GM13977 (cell line): ENCODE data around the gene MRPS23.

ENCODE experiments used
- DNase-seq: peaks from one replicate; pipeline ENCODE4 v3.0.0; 2012; ENCODE audit warnings: low spot score
- CTCF ChIP-seq: IDR thresholded peaks from 2 replicates; pipeline ENCODE4 v1.5.1; 2012; ENCODE audit warnings: mild to moderate bottlenecking, control low read depth; ENCODE audit not compliant: insufficient read depth; ENCODE audit errors: extremely low read depth, missing control alignments
- in situ Hi-C: fragments of 300-500 bp; cut with MboI; formaldehyde crosslinking; loops from one replicate; pipeline ENCODE4 v1.12.0; 2022; ENCODE audit warnings: low sequenced_read_pairs, low pct_unique_long_range_greater_than_20kb, mixed read lengths, inconsistent platforms; ENCODE audit not compliant: unreplicated experiment

MRPS23 gene

GRCh38 chr17:57814421-57814820 lies 35.4 kb downstream of the MRPS23 start:
- in situ Hi-C loops = no loop called here
- TF ChIP-seq CTCF = no peak
- no peak for DNase-seq

DNA sequence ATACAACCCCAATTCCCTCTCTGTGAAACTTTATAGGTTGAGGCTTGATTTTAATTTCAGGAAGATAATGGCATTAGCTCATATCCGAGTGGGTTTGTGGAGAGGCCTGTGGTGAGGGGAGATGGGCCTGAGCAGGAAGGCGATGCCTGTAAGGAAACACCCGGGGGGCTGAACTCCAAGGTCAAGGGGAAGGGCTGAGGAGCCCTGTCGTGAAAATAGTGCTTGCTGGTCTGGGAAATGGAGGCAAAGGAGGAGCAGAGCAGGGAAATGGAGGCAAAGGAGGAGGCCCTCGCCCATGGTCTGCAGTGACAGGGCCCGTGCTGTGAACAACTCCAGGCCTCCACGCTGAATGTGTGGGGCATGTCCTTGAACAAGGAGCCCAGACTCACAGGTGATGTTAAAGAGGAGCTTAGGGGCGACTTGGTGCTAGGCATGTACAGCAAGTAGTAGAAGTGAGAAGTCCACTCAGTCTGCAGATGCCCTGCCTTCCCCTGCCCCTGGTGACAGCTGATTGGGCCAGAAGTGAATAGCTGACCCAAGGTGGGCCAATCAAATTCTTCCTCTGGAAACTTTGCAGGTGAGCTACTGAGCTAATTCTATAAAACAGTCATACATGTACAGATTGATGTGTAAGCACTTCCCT lies 38.1 kb downstream of the MRPS23 start:
- in situ Hi-C loops = no loop called here
- no peak for TF ChIP-seq CTCF
- DNase-seq = no peak

GRCh38 chr17:57810721-57811637 lies 38.9 kb downstream of the MRPS23 start:
- no peak for TF ChIP-seq CTCF
- no peak for DNase-seq
- in situ Hi-C loops = no loop called here

DNA sequence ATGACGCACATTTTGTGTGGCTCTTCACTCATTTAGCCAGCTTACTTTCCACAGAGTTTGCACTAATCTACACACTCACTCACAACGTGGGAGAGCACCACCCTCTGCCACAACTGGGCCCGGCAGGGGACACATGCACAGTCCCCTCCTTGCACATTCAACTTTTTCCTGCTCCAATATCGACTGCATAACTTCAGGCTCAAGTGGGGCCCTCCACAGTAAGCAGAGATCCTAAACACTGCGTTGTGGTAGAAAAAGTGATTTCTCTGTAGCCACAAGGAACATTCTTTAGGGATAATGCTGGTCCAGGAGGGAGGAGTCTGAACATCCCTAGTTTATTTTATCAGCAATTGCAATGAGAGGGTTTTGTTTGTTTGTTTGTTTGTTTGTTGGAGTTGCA lies 40.0 kb downstream of the MRPS23 start:
- TF ChIP-seq CTCF = no peak
- in situ Hi-C loops = no loop called here
- DNase-seq = no peak

DNA sequence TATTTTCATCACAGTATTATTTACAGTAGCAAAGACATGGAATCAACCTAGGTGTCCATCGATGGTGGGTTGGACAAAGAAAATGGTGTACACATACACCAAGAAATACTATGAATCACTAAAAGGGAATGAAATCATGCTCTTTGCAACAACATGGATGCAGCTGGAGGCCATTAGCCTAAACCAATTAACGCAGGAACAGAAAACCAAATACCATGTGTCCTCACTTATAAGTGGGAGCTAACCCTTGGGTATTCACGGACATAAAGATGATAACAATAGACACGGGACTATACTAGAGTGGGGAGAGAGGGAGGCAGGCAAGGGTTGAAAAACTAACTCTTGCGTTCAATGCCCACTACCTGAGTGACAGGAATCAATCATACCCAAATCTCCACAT lies 41.0 kb downstream of the MRPS23 start:
- DNase-seq = no peak
- in situ Hi-C loops = no loop called here
- TF ChIP-seq CTCF = no peak

- DNase-seq = no peak
- no peak for TF ChIP-seq CTCF
- in situ Hi-C loops = no loop called here
Observed at GRCh38 chr17:57806167-57806830, 43.5 kb downstream of the MRPS23 start.
